Measurements from ENCODE around the gene C1orf232. TPM values are rescaled to one million over a fixed set of nuclear protein-coding genes. Genes with fewer than 3 reads are reported as not detected.

Gene C1orf232
- total RNA-seq, 4 donors from 2014 or later: not detected

- no peaks in the 10 kb centered on the region for H3K27me3 ChIP-seq
- H3K27ac ChIP-seq: no peak overlapping the region
- no peak overlapping the region for H3K4me3 ChIP-seq
- DNase-seq: no peak
- TF ChIP-seq POLR2A (IDR thresholded peaks at IDR 0.05) (no peak), CTCF (IDR thresholded peaks at IDR 0.05) (no peak)
- no peaks in the 10 kb centered on the region for H3K36me3 ChIP-seq
- no peaks in the 10 kb centered on the region for H3K4me1 ChIP-seq
- H3K9me3 ChIP-seq: no peaks in the 10 kb centered on the region
Observed at GRCh38 chr1:26203642-26204318, 35.0 kb upstream of the C1orf232 start.

GRCh38 chr1:26200413-26200812 is 31.6 kb upstream of the C1orf232 start:
- no peak for DNase-seq
- Histone ChIP-seq H3K9me3 (no peaks in the 10 kb centered on the region), H3K4me1 (no peaks in the 10 kb centered on the region), H3K36me3 (no peaks in the 10 kb centered on the region), H3K27ac (no peak overlapping the region), H3K4me3 (no peak overlapping the region), H3K27me3 (no peaks in the 10 kb centered on the region)
- no peak for TF ChIP-seq POLR2A (IDR thresholded peaks at IDR 0.05)
- TF ChIP-seq CTCF (IDR thresholded peaks at IDR 0.05): no peak

DNA sequence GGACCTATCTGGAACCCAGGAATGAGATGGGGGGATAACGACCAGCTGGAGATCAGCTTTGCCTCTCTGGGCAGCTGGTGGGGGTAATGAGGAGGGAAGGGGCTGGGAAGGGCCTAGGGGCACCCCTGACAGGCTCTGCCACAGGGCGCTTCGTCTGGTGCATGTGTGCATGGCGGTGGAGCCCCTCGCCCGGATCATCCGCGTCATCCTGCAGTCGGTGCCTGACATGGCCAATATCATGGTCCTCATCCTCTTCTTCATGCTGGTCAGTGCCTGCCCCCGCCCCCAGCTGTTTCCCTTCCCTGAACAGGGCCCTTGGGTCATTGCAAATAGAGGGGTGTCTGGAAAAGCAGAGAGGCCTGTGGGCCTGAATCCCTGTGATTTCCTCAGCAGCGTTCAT is 29.1 kb upstream of the C1orf232 start:
- no peaks in the 10 kb centered on the region for H3K4me1 ChIP-seq
- H3K36me3 ChIP-seq: no peaks in the 10 kb centered on the region
- no peak overlapping the region for H3K27ac ChIP-seq
- no peak for DNase-seq
- TF ChIP-seq POLR2A (IDR thresholded peaks at IDR 0.05) (no peak), CTCF (IDR thresholded peaks at IDR 0.05) (no peak)
- no peak overlapping the region for H3K4me3 ChIP-seq
- H3K9me3 ChIP-seq: no peaks in the 10 kb centered on the region
- no peaks in the 10 kb centered on the region for H3K27me3 ChIP-seq

DNA sequence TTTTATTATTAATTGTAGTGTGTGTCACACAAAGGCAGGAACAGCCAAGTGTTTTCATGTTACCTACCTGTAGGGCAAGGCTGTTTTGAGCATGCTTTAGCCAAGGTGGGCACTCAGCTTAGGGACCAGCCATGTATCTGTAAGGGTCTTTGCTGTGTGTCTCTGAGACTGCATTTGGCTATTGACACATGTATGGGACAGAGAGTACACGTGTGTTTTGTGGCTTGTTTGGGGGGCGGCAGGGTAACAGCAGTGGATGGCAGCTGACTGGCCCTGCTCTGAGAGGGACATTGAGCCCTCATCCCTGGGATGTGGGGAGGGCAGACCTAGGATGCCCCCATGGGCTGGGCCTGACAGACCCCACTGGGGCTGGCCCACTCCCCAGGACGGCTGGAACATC is 28.5 kb upstream of the C1orf232 start:
- Histone ChIP-seq H3K36me3 (no peaks in the 10 kb centered on the region), H3K27ac (no peak overlapping the region), H3K4me1 (no peaks in the 10 kb centered on the region), H3K9me3 (no peaks in the 10 kb centered on the region), H3K4me3 (no peak overlapping the region), H3K27me3 (no peaks in the 10 kb centered on the region)
- TF ChIP-seq POLR2A (IDR thresholded peaks at IDR 0.05): no peak
- no peak for TF ChIP-seq CTCF (IDR thresholded peaks at IDR 0.05)
- no peak for DNase-seq

DNA sequence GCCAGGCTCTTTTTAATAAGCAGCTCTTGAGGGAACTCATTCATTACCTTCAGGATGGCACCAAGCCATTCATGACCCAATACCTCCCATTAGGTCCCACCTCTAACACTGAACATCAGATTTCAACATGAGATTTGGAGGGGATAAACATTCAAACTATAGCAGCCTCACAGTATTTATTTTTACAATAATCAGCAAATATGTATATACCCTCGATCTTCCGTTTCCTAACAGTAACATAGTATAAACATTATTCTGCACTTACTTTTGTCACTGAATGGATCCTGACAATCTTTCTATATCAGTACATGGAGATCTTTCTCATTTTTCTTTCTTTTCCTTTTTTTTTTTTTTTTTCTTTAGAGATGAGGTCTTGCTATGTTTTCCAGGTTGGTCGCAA is 27.0 kb upstream of the C1orf232 start:
- no peaks in the 10 kb centered on the region for H3K9me3 ChIP-seq
- TF ChIP-seq POLR2A (IDR thresholded peaks at IDR 0.05) (no peak), CTCF (IDR thresholded peaks at IDR 0.05) (no peak)

DNA sequence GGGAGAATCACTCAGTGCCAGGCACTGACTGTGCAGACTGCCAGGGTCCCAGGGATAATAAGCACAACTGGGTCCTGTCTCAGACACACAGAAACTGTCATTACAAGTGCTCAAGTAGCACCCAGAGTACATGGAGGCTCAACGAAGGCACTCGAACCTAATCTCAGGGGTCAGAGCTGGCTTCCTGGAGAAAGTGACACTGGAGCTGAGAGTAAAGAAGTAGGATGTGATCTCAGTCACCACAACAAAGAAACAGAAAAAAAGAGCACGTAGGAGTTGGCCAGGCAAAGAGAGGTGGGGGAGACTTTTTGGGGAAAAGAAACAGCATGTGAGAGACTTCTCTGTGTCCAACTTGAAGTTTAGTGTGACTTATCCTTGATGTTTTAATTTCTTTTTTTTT is 23.0 kb upstream of the C1orf232 start:
- DNase-seq: no peak
- TF ChIP-seq CTCF (IDR thresholded peaks at IDR 0.05) (no peak), POLR2A (IDR thresholded peaks at IDR 0.05) (no peak)
- H3K27ac ChIP-seq: no peak overlapping the region
- no peak overlapping the region for H3K4me3 ChIP-seq
- H3K4me1 ChIP-seq: no peaks in the 10 kb centered on the region
- H3K9me3 ChIP-seq: no peaks in the 10 kb centered on the region
- no peaks in the 10 kb centered on the region for H3K27me3 ChIP-seq
- H3K36me3 ChIP-seq: peaks cover 0 to 13% (median 0%) of the 10 kb centered on the region in 3 donors

More for the DNA sequence above, 27.0 kb upstream of the C1orf232 start:
- no peaks in the 10 kb centered on the region for H3K27me3 ChIP-seq
- no peaks in the 10 kb centered on the region for H3K4me1 ChIP-seq
- DNase-seq: no peak
- H3K27ac ChIP-seq: no peak overlapping the region
- H3K4me3 ChIP-seq: no peak overlapping the region
- no peaks in the 10 kb centered on the region for H3K36me3 ChIP-seq

Measured in Peyer's patch (tissue), 4 donors.